ENCODE data around the gene IDI1.
A peak's percentile ranks its signal among the peaks of the same experiment; 100 is the strongest.
"Not testable (repeated sequence)": the region's sequence is repeated elsewhere in the genome, so short reads cannot be mapped to it uniquely, and the experiment has no call there.

IDI1 gene

DNA sequence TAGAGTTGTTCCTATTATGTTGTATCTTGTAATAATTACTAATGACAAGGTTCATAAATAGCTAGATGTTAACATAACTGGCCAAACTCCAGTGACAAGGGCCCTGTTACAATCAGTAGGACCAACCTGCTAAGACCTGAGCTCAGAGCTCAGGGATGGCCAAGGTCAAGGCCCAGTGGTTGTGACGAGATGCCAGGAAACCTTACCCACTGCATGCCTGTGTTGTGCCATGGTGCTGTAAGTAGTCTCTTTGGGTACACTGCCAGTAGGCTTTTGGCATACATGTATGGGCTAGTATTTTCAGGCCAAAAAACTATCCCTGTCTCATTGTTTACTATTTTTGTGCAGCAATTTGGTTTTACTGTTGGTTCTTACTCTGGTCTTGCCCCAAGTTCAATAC lies 15.3 kb downstream of the IDI1 start:
- no peak for DNase-seq

DNA sequence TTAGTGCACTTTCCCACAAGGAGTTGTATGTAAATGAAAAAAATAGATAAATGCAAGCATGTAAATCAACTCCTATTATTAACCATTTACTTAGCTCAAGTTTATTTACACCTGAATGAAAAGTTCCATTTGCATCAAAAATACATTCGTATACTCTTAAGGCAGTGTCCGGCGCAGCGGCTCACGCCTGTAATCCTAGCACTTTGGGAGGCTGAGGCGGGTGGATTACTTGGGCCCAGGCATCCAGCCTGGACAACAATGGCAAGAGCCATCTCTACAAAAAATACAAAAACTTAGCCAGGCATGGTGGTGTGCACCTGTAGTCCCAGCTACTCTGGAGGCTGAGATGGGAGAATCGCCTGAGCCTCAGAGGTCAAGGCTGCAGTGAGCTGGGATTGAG lies 19.1 kb downstream of the IDI1 start:
- DNase-seq, result no peak

DNA sequence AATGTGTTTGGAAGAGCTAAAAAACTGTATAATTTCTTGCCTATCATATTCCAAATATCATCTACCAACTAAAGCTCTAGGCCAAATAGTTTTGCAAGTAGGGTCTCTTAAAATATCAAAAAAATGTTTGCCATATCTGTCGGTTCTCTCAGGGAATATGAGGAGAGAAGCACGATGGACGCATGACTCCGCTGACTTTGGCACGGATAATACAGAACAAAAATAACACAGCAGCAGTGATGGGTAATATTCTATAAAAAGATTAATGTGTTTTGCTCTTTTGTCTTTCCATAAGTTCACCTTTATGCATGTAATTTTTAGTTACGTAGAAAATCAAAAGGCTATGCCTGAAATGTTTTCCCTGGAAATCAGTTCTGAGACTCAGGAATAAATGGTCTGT lies 22.3 kb downstream of the IDI1 start:
- DNase-seq, result no peak

DNA sequence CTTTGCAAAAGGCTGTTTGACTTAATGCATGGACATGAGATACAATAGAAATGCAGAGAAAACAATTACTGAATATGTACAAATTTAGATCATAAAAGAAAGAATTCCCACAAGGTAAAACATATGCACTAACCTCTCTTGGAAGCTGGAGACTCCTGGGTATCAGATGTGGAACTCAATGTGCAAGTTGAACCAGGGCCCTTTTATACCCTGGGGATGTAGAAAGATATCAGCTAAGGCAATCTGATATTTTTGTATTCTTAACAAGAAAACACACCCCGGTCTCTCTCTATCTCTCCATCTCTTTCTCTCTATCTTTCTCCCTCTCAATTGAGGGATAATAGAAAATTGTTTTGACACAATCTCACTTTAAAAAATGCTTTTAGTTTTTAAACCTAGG lies 23.2 kb downstream of the IDI1 start, which contains the start of gene IDI2:
Gene IDI2 (minus strand): TSS at position 177 of the 400 bp plus-strand sequence. CDS start 1,136 bp downstream, outside the sequence.
- no peak for DNase-seq

DNA sequence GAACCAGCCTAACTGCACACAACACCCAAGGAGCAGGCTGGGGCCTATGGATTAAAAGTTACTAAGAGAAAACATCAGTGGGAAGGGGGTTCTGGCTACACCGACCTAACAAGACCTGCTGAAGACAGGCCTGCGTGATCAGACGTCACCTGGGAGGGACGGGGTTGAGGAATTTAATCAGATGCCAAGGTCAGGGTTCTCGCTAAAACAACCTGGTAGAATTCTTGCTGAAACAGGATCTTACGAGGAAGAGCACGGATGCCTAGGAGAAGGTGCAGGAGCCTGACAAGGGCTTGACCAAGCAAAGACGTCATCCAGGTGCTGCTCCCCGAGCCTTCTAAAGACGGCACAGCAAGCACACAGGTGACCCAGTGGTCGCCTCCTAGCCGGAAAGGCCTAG lies 24.8 kb downstream of the IDI1 start:
- no peak for DNase-seq

DNA sequence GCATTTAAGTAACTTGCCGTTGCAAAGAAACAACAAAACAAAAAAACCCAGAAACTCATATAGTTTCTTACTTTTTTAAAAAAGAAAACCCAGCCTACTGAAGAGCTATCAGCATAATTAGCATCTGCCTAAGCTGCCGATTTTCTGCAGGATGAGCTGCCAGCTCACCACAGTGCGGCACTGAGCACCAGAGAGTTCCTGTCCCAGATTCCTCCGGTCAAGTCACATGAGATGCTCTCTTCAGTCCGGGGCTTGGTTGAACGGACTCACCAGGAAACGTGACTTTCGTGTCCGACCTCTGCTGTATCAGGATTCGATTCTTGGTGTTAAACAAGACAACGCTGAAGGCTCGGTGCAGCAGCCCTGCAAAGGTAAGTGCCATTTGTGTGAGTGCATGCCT lies 26.5 kb downstream of the IDI1 start:
- DNase-seq, result no peak

DNA sequence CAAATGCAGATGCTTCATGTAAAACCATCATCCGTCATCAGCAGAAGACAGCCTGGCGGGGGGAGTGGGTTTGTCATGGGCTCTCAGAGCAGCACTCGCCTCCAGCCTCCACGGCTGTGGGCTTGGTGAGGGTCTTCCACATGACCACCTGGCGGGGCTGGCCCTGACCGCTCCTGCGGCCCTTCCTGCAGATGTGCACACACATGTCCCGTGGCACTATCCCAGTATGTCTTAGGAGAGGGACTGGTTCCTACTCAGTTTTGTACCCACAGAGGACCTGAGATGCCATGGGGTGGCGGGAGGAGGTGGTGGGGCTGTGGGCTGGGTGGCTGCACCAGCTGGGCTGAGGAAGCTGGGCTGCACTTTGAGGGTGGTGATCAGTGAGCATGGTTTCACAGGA lies 28.0 kb downstream of the IDI1 start:
- no peak for DNase-seq

DNA sequence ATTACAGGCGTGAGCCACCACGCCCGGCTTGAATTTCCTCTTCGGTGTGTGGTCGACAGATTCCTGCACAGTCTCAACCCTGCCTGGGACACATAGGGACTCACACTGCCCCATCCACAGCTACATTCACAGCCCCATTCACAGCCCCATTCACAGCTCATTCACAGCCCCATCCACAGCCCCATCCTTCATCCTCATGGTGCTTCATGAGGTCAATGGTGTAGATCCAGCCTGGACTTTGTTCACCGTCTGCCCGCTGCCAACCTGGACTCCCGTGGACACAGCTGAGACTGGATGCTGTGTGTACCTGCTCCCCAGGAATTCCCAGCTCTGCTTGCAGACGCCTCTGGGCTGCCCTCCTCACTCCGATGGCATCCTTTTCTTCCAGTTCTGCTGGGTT lies 28.5 kb downstream of the IDI1 start:
- DNase-seq, result no peak

DNA sequence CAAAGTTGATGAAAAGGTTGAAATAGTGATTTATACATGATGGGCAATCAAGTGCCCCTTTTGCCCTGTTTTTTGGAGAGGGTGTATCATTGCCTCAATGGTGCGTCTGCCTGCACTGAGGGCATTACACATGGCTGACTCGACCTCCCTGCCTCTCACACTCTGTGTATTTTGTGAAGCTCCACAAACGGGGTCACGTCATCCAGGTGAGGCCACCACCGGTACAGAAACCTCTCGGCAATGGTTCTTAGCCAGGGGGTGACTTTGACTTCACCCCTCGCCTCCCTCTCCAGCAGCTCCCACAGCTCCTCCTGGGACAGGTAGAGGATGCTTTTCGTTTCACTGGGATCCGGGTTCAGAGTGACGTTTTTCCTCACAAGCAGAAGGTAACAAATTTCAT lies 29.6 kb downstream of the IDI1 start:
- no peak for DNase-seq

DNA sequence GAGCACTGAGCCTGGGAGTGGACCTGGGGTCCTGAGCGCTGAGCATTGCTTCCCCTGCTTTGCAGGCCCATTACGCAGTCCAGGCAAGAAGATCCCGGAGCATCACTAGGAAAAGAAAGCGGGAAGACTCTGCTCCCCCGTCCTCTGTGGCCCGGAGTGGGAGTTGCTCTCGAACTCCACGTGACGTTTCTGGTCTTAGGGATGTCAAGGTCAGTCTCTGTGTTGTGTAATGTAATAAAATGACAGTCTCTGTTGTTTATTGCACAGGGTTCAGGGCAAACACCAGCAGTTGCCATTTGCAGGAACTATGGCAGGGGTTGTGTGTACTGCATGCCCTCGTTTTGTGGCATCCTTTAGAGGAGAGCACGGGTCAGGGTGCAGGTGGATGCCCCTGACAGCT lies 33.2 kb downstream of the IDI1 start:
- no peak for DNase-seq

DNA sequence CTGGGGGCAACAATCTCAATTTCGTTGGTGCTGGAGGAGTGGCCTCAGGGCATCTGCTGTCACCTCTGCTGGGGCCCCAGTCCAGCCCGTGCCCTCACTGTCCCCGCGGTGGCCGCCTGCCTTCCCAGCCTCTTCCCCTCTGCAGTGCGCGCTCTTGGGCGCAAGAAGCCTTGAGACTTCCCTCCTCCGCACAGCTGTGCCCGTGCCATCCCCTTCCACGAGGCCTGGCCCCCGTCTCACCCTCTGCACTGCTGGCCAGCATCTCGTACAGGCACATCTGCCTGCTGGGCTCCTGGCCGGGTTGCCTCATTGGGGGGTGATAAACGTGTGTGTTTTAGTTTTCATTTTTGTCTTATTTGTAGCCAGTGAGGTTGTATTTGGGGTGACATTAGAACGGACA lies 37.2 kb downstream of the IDI1 start:
- DNase-seq, result no peak

DNA sequence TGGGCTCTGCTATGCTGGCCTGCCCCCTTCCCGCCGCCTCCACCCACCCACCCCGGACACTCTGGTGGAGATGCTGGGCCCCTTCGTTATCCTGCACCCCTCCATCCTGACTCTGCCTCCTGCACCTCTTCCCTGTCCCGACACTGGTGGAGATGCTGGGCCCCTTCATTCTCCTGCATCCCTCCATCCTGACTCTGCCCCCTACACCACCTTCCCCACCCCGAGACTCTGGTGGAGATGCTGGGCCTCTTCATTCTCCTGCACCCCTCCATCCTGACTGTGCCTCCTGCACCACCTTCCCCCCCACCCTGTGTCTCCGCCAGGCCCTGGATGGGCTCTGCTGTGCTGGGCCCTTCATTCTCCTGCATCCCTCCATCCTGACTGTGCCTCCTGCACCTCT lies 38.2 kb downstream of the IDI1 start:
- no peak for DNase-seq

DNA sequence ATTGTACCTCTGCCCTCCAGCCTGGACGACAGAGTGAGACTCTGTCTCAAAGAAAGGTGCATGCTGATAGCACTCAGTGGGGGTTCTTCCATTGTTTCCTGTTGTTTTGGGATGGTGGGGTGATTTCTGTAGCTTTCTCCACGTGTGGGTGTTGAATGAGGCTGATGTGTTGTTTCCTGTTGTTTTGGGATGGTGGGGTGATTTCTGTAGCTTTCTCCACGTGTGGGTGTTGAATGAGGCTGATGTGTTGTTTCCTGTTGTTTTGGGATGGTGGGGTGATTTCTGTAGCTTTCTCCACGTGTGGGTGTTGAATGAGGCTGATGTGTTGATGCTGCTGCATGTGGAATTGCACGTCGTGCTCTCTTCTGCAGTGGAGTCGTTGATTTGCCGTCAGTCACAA lies 39.0 kb downstream of the IDI1 start:
- DNase-seq, result not testable (repeated sequence)

DNA sequence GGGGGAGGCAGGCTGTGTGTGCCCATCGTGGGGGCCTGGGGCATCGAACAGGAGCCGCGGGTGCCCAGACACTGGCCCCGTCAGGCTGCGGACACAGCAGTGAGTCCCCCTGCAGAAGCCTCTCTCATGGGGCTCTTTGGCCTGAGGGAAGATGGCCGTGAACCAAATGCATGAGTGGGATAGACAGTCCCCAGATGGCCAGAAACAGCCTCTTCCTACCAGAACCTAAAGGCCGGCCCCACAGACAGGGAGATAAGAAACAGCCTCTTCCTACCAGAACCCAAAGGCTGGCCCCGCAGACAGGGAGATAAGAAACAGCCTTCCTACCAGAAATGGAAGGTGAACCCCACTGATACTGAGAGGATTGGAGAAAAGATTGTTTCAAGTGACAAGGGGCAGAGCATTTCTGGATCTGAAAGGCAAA lies 39.8 kb downstream of the IDI1 start:
- no peak for DNase-seq

DNA sequence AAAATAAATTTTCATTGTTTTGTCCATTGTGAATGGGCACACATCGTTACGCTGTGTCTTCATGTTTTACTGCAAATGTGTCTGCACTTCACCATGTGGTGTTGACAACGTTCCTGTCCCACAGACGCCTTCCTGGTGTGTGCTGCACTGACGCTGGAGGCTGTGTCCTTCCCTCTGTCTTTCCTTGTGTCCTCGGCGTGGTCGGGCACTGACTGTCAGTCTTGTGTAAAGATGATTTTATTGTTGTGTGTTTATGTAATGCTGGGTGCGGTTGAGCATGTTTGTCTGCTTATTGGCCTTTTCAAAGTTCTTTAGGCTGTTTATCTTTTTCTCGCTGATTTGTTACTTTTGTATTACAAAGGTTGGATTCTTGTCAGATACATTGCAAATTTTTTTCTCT lies 41.3 kb downstream of the IDI1 start:
- DNase-seq, result no peak

DNA sequence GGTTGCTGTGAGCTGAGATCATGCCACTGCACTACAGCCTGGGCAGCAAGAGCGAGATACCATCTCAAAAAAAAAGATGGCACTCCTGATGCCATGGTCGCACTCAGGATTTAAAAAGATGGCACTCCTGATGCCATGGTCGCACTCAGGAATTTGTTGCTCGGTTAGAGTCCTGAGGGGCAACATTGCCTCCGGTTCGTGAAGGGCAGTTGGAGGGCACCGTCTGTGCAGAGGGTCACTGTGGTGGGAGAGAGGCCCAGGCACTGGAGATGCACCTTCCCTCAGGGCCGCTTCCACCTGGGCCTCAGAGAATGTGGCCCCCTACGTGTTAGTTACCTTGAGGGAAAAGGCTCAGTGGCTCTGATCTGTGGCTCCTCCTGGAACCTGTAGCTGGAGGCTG lies 42.3 kb downstream of the IDI1 start:
- DNase-seq, result no peak

DNA sequence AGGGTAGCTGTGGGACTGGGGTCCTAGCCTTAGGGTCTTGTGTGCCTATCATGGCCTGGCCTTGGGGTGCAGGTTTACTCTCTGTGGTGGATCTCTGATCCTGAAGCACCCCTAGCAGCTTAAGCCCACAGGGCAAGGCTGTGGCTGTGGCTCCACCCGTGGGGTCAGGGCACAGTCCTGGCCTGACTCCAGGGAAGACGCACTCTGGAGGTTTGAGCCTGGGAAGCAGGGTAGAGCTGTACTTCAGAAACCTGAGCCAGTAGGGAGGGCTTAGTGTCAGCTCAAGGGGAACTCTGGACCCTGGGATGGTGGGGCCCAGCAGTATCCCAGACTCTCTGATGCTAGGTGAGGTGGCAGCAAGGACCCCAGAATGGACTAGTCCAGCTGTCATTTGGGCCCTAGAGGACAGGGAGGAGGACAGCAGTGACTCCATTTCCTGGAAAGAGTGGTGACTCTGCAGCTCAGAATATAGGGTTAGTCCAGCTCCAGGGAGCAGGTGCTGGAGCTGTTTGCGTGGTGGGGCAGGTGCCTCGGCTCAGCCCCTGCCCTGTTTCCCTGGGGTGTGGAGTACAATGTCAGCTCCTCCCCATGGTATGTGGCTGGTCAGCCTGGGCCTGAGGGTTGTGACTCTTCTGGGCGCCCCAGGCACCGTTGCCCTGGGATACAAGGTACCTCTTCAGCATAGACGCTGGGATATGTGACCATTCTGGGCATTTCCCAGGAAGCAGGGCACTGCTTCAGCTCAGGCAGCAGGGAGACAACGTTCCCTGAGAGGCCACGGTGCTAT lies 44.8 kb downstream of the IDI1 start:
- no peak for DNase-seq

DNA sequence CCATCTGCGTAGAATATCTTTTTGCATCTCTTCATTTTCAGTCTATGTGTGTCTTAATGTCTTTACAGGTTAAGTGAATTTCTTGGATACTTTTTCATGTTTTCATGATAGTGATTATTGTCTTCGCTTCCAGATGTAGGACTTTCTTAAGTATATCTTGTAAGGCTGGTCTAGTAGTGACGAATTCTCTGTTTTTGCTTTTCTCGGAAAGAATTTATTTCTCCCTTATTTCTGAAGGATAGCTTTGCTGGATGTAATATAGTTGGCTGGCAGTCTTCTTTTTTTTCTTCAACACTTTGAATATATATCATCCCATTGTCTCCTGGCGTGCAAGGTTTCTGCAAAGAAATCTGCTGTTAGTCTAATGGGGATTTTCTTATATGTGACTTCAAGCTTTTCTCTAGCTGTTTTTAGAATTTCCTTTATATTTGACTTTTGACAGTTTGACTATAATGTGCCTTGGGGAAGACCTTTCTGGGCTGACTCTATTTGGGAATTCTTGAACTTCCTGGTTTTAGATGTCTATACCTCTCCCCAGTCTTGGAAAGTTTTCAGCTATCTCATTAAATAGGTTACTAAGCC lies 46.4 kb downstream of the IDI1 start:
- DNase-seq, result peak; percentile 40

DNA sequence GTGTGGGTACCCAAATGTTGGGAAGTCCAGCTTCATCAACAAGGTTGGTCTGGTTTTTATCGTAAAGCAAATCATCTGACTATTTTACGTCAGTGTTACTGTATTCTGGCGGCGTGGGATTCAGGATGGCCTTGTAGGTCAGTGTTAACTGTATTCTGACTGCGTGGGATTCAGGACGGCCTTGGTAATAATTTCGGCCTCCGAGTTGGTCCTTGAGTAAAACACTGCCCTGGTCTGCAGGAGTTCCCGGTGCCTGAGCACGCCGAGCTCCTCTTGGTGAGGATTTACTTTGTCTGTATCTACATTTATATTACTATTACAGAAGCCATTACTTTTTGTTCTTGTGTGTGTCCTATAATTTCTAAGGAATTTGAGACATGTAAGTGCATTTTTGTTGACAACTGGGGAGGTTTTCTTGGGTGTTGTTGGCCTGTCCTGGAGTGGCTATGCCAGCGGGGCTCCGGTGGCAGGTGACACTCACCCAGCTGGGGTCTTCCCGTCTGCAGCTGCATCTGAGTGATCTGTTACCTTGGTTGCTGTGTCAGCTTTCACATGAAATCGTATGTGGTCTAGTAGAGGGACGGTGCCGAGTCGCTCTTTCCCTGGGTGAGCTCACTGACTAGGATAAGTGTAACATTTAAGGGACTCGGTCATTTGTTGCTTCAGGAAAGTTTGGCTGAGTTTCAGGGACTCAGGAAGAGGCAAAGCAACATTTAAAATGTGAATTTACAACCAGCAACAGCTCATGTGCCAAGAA lies 51.5 kb downstream of the IDI1 start:
- no peak for DNase-seq

DNA sequence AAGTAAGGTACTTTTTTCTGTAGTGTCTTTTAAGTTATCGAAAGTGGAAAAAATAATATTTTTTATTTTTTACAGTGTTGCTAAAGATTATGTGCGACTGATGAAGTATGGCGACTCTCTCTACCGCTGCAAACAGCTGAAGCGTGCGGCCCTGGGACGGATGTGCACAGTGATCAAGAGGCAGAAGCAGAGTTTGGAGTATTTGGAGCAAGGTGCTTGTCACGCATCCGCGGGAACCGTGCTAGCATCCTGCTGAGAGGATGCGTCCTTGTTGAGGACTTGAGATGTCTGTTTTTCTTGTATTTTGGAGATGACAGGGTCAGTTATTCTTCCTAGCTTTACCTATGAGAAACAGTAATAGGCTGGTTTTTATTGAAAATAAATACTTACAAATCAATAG lies 52.9 kb downstream of the IDI1 start:
- no peak for DNase-seq

DNA sequence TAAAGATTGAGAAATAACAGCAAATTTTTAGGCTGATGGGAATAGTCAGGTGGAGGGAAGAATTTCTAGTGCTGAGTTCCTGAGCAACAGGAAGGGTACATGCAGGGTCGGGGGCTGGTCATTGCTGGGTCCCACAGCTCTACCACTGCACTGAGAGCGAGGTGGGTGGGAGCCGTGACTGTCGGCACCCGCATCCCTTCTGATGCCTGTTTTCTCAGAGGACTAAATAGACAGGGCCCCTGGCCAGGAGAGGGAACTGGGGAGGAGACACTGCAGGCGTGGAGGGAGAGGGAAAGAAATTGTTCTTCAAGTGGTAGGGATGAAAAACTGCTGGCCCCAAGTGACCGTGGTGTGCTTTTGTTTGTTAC lies 53.4 kb downstream of the IDI1 start:
- no peak for DNase-seq

DNA sequence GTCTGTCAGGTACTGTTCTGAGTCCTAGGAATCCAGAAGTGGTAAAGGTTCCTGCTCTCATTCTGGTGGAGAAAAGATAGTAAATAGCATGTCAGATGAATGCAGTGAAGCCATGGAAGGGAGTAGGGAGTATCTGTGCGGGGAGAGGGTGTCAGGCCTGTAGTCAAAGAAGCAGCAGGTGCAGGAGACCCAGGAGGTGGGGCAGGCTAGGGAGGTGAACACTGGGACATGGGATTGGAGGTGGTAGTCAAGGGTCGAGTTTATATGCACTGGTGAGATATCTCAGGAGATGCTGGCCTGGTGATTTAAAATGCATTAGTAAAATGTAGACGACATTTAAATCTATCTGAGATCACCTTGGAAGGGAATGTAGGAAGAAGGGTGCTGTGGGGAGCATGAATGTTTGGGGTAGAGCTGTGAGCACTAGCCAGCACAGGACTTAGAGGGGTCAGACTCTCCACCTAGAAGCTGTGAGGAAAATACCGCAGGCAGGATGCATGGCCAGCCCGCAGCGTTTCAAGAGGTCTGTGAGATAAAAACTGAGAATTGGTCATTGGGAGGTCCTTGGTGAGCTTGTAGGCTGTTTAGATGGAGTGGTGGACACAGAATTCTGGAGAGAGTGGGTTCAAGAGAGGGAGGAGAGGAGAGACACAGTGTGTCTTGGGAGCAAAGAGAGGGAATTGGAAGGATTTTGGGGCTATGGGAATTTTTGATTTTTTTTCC lies 53.9 kb downstream of the IDI1 start:
- DNase-seq, result no peak

DNA sequence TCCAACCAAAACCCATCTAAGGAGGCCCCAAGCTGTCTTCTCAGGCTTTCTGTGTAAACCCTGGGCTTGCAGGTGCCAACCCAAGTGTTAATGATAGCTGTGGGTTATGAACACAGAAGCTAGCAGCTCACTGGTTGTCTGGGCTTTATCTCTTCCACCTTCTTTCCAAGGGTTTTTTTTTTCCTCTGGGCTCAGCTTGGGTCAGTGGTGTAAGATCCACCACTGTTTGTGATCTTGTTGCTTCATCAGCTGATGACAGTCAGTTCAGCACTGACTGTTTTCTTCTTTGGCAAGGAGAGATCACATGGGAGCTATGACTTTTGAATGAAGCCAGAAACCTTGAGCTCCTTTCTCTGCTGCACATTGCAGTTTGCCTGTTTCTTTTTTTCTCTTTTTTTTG lies 56.0 kb downstream of the IDI1 start:
- DNase-seq, result no peak

DNA sequence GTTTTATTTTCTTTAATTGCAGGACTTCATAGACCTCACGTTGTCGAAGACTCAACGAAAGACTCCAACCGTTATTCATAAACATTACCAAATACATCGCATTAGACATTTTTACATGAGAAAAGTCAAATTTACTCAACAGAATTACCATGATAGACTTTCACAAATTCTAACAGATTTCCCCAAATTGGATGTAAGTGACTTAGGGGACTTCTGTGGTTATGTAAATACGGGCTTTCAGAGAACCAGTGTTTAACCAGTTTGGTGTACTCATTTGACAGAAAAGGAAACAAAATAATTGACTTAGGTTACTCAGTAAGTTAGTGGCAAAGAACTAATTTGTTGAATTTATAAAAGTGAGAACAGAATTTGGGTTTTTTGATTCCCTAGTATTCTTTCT lies 56.5 kb downstream of the IDI1 start:
- DNase-seq, result no peak
